SK-N-SH treated with all-trans-retinoic acid at 6 μM for 48 hours (cell line): Measurements from ENCODE around the gene TMC7.
A peak's percentile ranks its signal among the peaks of the same experiment; 100 is the strongest.

Experiments used
- ATAC-seq: fragments of 200-7000 bp; cut with Tn5 transposase; 3 replicates; pipeline ENCODE4 v1.9.1; 2020; ENCODE audit warnings: mild to moderate bottlenecking, moderate library complexity
- ARNTL ChIP-seq: fragments of 450-650 bp; formaldehyde crosslinking; IDR thresholded peaks from 2 replicates; pipeline ENCODE4 v1.5.0; 2020; ENCODE audit warnings: low read depth, mild to moderate bottlenecking, moderate library complexity, borderline replicate concordance
- CREB5 ChIP-seq: fragments of 250-450 bp; sonication (Bioruptor Pico); IDR thresholded peaks from 2 replicates; pipeline ENCODE4 v1.5.1; 2020; ENCODE audit warnings: low read depth, mild to moderate bottlenecking, moderate library complexity
- CSDC2 ChIP-seq: fragments of 250-450 bp; sonication (Bioruptor Pico); IDR thresholded peaks from 2 replicates; pipeline ENCODE4 v1.5.0; 2020; ENCODE audit warnings: mild to moderate bottlenecking, moderate library complexity
- CSRNP3 ChIP-seq: fragments of 250-450 bp; sonication (Bioruptor Pico); IDR thresholded peaks from 2 replicates; pipeline ENCODE4 v1.5.1; 2021; ENCODE audit warnings: mild to moderate bottlenecking, moderate library complexity
- ISL1 ChIP-seq: fragments of 250-450 bp; sonication (Bioruptor Pico); IDR thresholded peaks from 2 replicates; pipeline ENCODE4 v2.1.2; 2022; ENCODE audit warnings: mild to moderate bottlenecking, moderate library complexity
- OSR1 ChIP-seq: fragments of 250-450 bp; sonication (Bioruptor Pico); IDR thresholded peaks from 2 replicates; pipeline ENCODE4 v1.8.0; 2022; ENCODE audit warnings: moderate library complexity, mild to moderate bottlenecking, inconsistent platforms
- PATZ1 ChIP-seq: fragments of 250-450 bp; sonication (Bioruptor Pico); IDR thresholded peaks from 2 replicates; pipeline ENCODE4 v1.8.0; 2020; ENCODE audit warnings: mild to moderate bottlenecking, moderate library complexity, borderline replicate concordance
- POU6F1 ChIP-seq: fragments of 250-450 bp; sonication (Bioruptor Pico); IDR thresholded peaks from 2 replicates; pipeline ENCODE4 v1.8.0; 2021; ENCODE audit warnings: low read depth, mild to moderate bottlenecking, moderate library complexity, borderline replicate concordance
- PPARA ChIP-seq: fragments of 250-450 bp; sonication (Bioruptor Pico); IDR thresholded peaks from 2 replicates; pipeline ENCODE4 v1.5.0; 2020; ENCODE audit warnings: mild to moderate bottlenecking, borderline replicate concordance
- SNAI2 ChIP-seq: fragments of 250-450 bp; sonication (Bioruptor Pico); IDR thresholded peaks from 2 replicates; pipeline ENCODE4 v1.5.0; 2020; ENCODE audit warnings: mild to moderate bottlenecking, moderate library complexity
- TCF4 ChIP-seq: fragments of 250-450 bp; sonication (Bioruptor Pico); IDR thresholded peaks from 2 replicates; pipeline ENCODE4 v1.8.0; 2021; ENCODE audit warnings: mild to moderate bottlenecking, moderate library complexity, borderline replicate concordance
- TOX ChIP-seq: fragments of 250-450 bp; sonication (Bioruptor Pico); IDR thresholded peaks from 2 replicates; pipeline ENCODE4 v1.8.0; 2021; ENCODE audit warnings: mild to moderate bottlenecking, moderate library complexity, borderline replicate concordance
- TSHZ2 ChIP-seq: fragments of 250-450 bp; sonication (Bioruptor Pico); IDR thresholded peaks from 2 replicates; pipeline ENCODE4 v1.5.0; 2020; ENCODE audit warnings: mild to moderate bottlenecking, moderate library complexity
- ZFP3 ChIP-seq: fragments of 250-450 bp; sonication (Bioruptor Pico); IDR thresholded peaks from 2 replicates; pipeline ENCODE4 v1.5.0; 2020; ENCODE audit warnings: mild to moderate bottlenecking, moderate library complexity
- ZNF565 ChIP-seq: fragments of 450-650 bp; formaldehyde crosslinking; conservative IDR thresholded peaks from 2 replicates; pipeline ENCODE4 v1.5.0; 2020; ENCODE audit warnings: low read depth, mild to moderate bottlenecking, moderate library complexity
- ZNF70 ChIP-seq: fragments of 450-650 bp; formaldehyde crosslinking; IDR thresholded peaks from 2 replicates; pipeline ENCODE4 v1.5.0; 2020; ENCODE audit warnings: mild to moderate bottlenecking, moderate library complexity
- ZNF8 ChIP-seq: fragments of 450-650 bp; formaldehyde crosslinking; IDR thresholded peaks from 2 replicates; pipeline ENCODE4 v1.5.0; 2020; ENCODE audit warnings: mild to moderate bottlenecking, moderate library complexity

TMC7 gene

GRCh38 chr16:18966791-18967190 lies 16.9 kb upstream of the TMC7 start:
- TF ChIP-seq PATZ1 (no peak), CSRNP3 (CRISPR knock-in tag) (no peak), ZNF565 (CRISPR knock-in tag) (no peak), TCF4 (no peak), ZNF8 (CRISPR knock-in tag) (no peak), SNAI2 (CRISPR knock-in tag) (no peak), OSR1 (no peak), TSHZ2 (no peak), ZFP3 (CRISPR knock-in tag) (no peak)
- ATAC-seq: no peak

GRCh38 chr16:18969050-18969854 lies 14.5 kb upstream of the TMC7 start:
- ATAC-seq: peak; percentile 99
- TF ChIP-seq PATZ1: 0 out of 2 replicates have a peak, but pooled peaks have one; percentile 66
- no peak for TF ChIP-seq ZNF70 (CRISPR knock-in tag)

GRCh38 chr16:18969855-18970240 lies 13.9 kb upstream of the TMC7 start:
- no peak for ATAC-seq
- TF ChIP-seq CREB5 (CRISPR knock-in tag): no peak
- TF ChIP-seq PATZ1: no peak
- no peak for TF ChIP-seq TCF4
- no peak for TF ChIP-seq ARNTL (CRISPR knock-in tag)
- TF ChIP-seq ISL1 (CRISPR knock-in tag): no peak
- no peak for TF ChIP-seq OSR1
- TF ChIP-seq ZNF8 (CRISPR knock-in tag): no peak
- TF ChIP-seq TOX (CRISPR knock-in tag): no peak
- no peak for TF ChIP-seq CSDC2 (CRISPR knock-in tag)
- TF ChIP-seq SNAI2 (CRISPR knock-in tag): no peak
- TF ChIP-seq PPARA (CRISPR knock-in tag): no peak
- no peak for TF ChIP-seq POU6F1 (CRISPR knock-in tag)
